ENCODE results near the gene ALPL. TPM values are rescaled to one million over a fixed set of nuclear protein-coding genes. Genes with fewer than 3 reads are reported as not detected.
A peak's percentile ranks its signal among the peaks of the same experiment; 100 is the strongest.

Gene ALPL
- total RNA-seq, 1 experiment from 2014 or later, result 140 TPM

DNA sequence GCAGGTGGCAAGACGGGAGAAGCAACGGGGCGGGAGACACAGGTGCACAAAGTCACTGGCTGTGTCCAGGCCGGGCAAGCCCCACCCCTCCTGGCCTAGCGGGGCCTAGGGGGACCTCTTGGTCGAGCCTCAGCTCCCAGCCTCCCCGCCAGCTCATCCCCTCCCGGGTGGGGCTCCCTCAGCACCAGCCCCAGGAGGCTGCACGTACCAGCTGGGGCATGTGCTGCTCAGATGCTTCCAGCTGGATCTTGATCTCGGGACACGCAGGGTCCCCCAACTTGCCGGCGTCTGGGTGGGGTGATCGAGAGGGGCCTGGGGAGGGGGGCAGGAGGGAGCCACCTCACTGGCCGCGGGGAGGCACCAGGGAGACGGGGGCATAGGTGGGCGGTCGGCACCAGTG lies 88.5 kb downstream of the ALPL start (continued):
- TF ChIP-seq ZNF219 (CRISPR knock-in tag; IDR thresholded peaks at IDR 0.05; ENCODE audit: borderline replicate concordance) (no peak), MXD4 (CRISPR knock-in tag; IDR thresholded peaks at IDR 0.05; ENCODE audit: borderline replicate concordance) (no peak)

DNA sequence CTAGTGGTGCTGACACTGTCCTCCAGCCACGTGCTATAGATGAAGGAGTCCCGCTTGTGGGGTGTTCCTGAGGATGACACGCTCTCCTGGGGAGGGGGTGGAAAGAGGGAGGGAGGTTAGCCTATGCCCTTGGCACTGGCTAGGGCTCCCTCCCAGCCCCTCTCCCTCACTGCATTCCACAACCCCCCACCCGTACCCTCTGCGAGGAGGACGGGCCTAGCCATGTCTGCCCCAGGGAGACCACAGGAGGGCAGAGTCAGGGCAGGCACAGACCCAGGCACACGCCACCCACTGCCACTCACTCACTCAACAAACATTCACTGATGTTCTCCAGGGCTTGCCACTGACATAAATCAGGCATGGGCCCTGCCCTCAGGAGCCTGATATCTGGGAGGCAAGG lies 89.2 kb downstream of the ALPL start:
- ChIA-PET CTCF (interaction anchor here (0.9 kb wide), 1 partner anchor 227 kb away, joined by 3 read pairs; no protein-coding TSS in a partner anchor), POLR2A (no interaction called here)
- ATAC-seq (no peak), DNase-seq (ENCODE audit: low spot score) (no peak)
- no peak overlapping the region for H3K4me3 Mint-ChIP-seq
- H3K9me3 Mint-ChIP-seq, result no peaks in the 10 kb centered on the region
- no peaks in the 10 kb centered on the region for H3K27me3 Mint-ChIP-seq (ENCODE audit: low read depth)
- no peaks in the 10 kb centered on the region for H3K36me3 Mint-ChIP-seq
- TF ChIP-seq MYBL2 (CRISPR knock-in tag; IDR thresholded peaks at IDR 0.05), result no peak
- TF ChIP-seq, protein P1, sequence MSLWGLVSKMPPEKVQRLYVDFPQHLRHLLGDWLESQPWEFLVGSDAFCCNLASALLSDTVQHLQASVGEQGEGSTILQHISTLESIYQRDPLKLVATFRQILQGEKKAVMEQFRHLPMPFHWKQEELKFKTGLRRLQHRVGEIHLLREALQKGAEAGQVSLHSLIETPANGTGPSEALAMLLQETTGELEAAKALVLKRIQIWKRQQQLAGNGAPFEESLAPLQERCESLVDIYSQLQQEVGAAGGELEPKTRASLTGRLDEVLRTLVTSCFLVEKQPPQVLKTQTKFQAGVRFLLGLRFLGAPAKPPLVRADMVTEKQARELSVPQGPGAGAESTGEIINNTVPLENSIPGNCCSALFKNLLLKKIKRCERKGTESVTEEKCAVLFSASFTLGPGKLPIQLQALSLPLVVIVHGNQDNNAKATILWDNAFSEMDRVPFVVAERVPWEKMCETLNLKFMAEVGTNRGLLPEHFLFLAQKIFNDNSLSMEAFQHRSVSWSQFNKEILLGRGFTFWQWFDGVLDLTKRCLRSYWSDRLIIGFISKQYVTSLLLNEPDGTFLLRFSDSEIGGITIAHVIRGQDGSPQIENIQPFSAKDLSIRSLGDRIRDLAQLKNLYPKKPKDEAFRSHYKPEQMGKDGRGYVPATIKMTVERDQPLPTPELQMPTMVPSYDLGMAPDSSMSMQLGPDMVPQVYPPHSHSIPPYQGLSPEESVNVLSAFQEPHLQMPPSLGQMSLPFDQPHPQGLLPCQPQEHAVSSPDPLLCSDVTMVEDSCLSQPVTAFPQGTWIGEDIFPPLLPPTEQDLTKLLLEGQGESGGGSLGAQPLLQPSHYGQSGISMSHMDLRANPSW (CRISPR knock-in tag; conservative IDR thresholded peaks at IDR 0.05; ENCODE audit: low read depth), result no peak
- no peak for TF ChIP-seq ETV6 (CRISPR knock-in tag; IDR thresholded peaks at IDR 0.05)
- TF ChIP-seq, protein P2, sequence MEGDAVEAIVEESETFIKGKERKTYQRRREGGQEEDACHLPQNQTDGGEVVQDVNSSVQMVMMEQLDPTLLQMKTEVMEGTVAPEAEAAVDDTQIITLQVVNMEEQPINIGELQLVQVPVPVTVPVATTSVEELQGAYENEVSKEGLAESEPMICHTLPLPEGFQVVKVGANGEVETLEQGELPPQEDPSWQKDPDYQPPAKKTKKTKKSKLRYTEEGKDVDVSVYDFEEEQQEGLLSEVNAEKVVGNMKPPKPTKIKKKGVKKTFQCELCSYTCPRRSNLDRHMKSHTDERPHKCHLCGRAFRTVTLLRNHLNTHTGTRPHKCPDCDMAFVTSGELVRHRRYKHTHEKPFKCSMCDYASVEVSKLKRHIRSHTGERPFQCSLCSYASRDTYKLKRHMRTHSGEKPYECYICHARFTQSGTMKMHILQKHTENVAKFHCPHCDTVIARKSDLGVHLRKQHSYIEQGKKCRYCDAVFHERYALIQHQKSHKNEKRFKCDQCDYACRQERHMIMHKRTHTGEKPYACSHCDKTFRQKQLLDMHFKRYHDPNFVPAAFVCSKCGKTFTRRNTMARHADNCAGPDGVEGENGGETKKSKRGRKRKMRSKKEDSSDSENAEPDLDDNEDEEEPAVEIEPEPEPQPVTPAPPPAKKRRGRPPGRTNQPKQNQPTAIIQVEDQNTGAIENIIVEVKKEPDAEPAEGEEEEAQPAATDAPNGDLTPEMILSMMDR (IDR thresholded peaks at IDR 0.05), result no peak
- TF ChIP-seq JAZF1 (CRISPR knock-in tag; IDR thresholded peaks at IDR 0.05), result no peak
- TF ChIP-seq, protein P3, sequence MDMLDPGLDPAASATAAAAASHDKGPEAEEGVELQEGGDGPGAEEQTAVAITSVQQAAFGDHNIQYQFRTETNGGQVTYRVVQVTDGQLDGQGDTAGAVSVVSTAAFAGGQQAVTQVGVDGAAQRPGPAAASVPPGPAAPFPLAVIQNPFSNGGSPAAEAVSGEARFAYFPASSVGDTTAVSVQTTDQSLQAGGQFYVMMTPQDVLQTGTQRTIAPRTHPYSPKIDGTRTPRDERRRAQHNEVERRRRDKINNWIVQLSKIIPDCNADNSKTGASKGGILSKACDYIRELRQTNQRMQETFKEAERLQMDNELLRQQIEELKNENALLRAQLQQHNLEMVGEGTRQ (CRISPR knock-in tag; IDR thresholded peaks at IDR 0.05), result no peak
- no peak for TF ChIP-seq FOXJ3 (CRISPR knock-in tag; IDR thresholded peaks at IDR 0.05; ENCODE audit: borderline replicate concordance)
- TF ChIP-seq, protein P4, sequence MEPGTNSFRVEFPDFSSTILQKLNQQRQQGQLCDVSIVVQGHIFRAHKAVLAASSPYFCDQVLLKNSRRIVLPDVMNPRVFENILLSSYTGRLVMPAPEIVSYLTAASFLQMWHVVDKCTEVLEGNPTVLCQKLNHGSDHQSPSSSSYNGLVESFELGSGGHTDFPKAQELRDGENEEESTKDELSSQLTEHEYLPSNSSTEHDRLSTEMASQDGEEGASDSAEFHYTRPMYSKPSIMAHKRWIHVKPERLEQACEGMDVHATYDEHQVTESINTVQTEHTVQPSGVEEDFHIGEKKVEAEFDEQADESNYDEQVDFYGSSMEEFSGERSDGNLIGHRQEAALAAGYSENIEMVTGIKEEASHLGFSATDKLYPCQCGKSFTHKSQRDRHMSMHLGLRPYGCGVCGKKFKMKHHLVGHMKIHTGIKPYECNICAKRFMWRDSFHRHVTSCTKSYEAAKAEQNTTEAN (CRISPR knock-in tag; IDR thresholded peaks at IDR 0.05), result no peak
- H3K27ac Mint-ChIP-seq, result no peak overlapping the region; the same call in 1 of the 2 replicates
- H3K4me1 Mint-ChIP-seq, result no peaks in the 10 kb centered on the region

DNA sequence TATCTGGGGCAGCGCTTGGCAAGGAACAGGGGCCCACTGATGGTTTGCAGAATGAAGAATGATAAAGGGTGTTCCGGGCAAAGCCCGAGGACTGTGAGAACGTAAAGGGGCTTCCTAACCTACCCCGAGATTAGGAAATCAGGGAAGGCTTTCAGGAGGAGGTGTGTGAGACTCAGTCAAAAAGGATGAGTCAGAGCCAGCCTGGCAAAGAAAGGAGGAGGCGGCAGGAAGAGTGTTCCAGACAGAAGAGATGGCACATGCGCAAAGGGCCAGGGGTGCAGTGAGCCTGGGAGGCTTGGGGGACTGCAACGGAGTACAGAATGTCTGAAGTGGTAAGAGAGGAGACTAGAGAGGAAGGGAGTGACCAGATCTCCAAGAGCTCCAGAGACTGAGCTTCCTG lies 89.7 kb downstream of the ALPL start:
- no peaks in the 10 kb centered on the region for H3K4me1 Mint-ChIP-seq

More for the DNA sequence above, 89.7 kb downstream of the ALPL start:
- peak overlapping the region; percentile 2; the same call in 1 of the 2 replicates for H3K27ac Mint-ChIP-seq
- no peaks in the 10 kb centered on the region for H3K9me3 Mint-ChIP-seq
- POLR2A ChIA-PET, result no interaction called here
- ATAC-seq (no peak), DNase-seq (ENCODE audit: low spot score) (no peak)
- no peak overlapping the region for H3K4me3 Mint-ChIP-seq
- no peaks in the 10 kb centered on the region for H3K36me3 Mint-ChIP-seq
- TF ChIP-seq GTF2I (CRISPR knock-in tag; conservative IDR thresholded peaks at IDR 0.05), result no peak
- TF ChIP-seq, protein P5, sequence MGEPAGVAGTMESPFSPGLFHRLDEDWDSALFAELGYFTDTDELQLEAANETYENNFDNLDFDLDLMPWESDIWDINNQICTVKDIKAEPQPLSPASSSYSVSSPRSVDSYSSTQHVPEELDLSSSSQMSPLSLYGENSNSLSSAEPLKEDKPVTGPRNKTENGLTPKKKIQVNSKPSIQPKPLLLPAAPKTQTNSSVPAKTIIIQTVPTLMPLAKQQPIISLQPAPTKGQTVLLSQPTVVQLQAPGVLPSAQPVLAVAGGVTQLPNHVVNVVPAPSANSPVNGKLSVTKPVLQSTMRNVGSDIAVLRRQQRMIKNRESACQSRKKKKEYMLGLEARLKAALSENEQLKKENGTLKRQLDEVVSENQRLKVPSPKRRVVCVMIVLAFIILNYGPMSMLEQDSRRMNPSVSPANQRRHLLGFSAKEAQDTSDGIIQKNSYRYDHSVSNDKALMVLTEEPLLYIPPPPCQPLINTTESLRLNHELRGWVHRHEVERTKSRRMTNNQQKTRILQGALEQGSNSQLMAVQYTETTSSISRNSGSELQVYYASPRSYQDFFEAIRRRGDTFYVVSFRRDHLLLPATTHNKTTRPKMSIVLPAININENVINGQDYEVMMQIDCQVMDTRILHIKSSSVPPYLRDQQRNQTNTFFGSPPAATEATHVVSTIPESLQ (CRISPR knock-in tag; IDR thresholded peaks at IDR 0.05), result no peak
- no peak for TF ChIP-seq ATF1 (CRISPR knock-in tag; IDR thresholded peaks at IDR 0.05)
- TF ChIP-seq ZNF263 (CRISPR knock-in tag; IDR thresholded peaks at IDR 0.05; ENCODE audit: low read depth), result no peak
- H3K27me3 Mint-ChIP-seq (ENCODE audit: low read depth), result no peaks in the 10 kb centered on the region
- CTCF ChIA-PET, result no interaction called here
